GM18511 (cell line): ENCODE results near the gene ANXA3.
"Not testable (repeated sequence)": the region's sequence is repeated elsewhere in the genome, so short reads cannot be mapped to it uniquely, and the experiment has no call there.

Experiments used
- ATAC-seq: cut with Tn5 transposase; IDR thresholded peaks from one replicate; pipeline ENCODE4 v1.9.1; 2021; ENCODE audit warnings: mild to moderate bottlenecking, moderate library complexity; ENCODE audit not compliant: unreplicated experiment

ANXA3 gene, protein sequence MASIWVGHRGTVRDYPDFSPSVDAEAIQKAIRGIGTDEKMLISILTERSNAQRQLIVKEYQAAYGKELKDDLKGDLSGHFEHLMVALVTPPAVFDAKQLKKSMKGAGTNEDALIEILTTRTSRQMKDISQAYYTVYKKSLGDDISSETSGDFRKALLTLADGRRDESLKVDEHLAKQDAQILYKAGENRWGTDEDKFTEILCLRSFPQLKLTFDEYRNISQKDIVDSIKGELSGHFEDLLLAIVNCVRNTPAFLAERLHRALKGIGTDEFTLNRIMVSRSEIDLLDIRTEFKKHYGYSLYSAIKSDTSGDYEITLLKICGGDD

GRCh38 chr4:78551420-78552351 is at the start of gene ANXA3:
Gene ANXA3, plus strand, starts transcription at chr4:78551770. Its CDS starts 2,704 bp downstream, at chr4:78554474.
- ATAC-seq, result peak; percentile 70

DNA sequence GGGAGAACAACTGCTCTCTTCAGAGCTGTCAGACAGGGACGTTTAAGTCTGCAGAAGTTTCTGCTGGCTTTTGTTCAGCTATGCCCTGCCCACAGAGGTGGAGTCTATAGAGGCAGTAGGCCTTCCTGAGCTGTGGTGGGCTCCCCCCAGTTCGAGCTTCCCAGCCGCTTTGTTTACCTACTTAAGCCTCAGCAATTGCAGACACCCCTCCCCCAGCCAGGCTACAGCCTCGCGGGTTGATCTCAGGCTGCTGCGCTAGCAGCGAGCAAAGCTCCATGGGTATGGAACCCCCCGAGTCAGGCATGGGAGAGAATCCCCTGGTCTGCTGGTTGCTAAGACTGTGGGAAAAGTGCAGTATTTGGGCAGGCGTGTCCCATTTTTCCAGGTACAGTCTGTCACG is 45.3 kb upstream of the ANXA3 start:
- not testable (repeated sequence) for ATAC-seq

GRCh38 chr4:78509043-78509442 is 42.5 kb upstream of the ANXA3 start:
- no peak for ATAC-seq

GRCh38 chr4:78510108-78510507 is 41.5 kb upstream of the ANXA3 start:
- no peak for ATAC-seq

- no peak for ATAC-seq
Observed at GRCh38 chr4:78510681-78511080, 40.9 kb upstream of the ANXA3 start.

DNA sequence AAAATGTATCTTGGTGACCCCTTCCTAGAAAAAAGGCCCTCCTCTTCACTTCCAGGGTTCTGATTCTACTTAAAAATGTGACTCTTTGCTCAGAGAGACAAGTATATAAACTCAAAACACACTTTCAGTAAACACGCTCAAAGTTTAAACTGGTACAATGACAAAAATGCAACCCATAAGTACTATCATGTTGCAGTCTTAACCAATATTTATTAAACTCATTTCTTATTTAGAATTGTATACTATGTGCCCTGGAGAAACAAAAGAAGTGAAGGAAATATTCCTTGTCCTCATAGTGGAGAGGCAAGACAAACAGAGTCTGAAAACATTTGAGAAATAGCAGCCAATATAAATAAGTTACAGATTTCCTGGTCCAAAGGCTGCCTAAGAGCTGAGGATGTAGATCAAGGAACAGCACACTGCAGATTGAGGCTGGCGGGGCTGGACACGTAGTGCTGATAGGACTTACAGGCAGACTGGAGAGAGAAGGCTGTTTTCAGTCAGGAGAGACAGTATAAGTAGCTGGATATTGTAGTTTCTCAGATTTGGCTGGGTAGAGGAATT is 39.1 kb upstream of the ANXA3 start:
- no peak for ATAC-seq

DNA sequence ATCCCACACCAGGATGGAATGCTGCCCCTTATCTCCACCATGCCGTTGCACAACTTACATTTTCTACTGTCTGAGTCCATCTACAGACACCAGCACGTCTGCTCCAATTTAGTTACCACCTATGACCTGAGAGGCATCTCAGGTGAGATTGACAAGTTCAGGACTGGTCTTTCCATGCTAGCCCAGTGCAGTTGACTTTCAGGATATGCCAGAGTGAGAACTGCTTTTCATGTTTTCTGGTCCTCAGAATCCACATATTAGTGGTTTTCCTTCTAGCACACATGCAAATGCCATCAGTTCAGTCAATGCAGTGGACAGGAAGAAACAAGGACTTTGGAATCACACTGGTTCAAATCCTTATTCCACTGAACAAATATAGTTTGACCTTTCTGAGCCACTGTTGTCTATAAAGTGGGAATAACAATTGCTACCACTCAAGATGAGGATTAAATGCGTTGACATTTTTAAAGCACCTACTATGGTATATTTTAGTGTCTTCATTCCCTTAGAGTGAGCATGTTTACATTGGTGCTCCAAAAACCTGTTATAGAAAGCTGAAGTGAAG is 38.1 kb upstream of the ANXA3 start:
- ATAC-seq, result no peak

DNA sequence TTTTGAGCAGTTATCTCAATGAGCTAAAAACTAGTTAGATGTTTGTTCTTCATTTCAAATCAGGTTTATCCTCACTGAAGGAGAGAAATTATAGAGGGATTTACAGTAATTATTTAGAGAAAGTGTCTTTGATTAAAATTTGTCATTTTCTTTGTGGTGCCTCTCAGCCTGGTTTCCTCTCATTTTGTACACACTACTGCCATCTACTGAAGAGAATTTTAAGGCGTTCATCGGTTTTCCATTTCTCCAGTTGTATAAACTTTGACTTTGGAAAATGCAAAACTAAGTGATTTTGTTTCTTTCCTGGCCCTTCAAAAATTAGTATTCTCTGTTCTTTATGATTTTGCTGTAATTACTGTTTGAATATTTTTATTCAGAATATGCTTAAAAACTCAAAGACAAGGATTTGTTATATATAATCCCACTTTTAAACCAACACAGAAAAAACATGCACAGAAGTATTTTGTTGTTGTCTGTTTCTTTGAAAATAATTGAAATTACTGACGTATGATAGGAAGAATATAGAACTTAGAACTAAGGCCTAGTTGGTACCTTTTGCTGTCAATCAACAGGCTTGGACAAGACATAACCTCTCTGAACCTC is 34.4 kb upstream of the ANXA3 start:
- no peak for ATAC-seq

DNA sequence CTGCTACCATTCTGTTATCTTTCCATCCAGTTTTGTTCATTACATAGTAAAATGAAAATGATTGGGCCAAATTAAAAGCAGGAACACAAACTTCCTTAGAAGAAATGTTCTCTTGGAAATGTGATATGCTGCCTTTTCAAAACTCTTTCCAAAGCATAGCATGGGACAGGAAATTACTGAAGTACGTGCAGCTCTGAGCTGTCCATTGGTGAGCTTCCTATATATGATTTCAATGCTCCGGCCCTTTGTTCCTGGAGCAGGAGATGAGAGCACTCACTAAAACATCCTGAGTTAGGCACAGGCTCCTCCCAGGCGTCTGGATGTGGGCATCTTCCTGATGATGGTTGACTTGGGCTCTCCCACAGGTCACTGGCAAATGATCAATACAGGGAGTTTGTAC is 33.0 kb upstream of the ANXA3 start:
- ATAC-seq, result no peak

GRCh38 chr4:78519962-78520361 is 31.6 kb upstream of the ANXA3 start:
- no peak for ATAC-seq

DNA sequence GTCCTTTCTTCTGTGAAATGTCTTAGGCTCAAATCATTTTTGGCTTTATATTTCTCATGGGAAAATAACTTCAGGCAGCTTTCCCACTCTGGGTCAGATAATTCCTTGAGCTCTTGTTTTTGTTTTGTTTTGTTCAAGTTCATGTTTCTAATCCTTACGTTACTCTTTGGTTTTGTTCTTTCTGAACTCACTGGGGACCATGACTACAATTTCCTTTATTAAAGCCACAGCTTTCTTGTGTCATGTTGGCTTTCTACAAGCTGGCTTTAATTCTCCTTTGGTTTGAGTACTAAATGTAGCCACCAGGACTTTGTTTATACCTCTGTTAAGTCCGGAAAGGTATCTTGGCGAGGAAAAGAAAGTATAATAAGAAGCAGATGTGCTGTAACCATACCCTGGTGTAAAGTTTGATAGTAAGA is 30.8 kb upstream of the ANXA3 start:
- ATAC-seq, result no peak

- no peak for ATAC-seq
Observed at GRCh38 chr4:78524009-78524408, 27.6 kb upstream of the ANXA3 start.

DNA sequence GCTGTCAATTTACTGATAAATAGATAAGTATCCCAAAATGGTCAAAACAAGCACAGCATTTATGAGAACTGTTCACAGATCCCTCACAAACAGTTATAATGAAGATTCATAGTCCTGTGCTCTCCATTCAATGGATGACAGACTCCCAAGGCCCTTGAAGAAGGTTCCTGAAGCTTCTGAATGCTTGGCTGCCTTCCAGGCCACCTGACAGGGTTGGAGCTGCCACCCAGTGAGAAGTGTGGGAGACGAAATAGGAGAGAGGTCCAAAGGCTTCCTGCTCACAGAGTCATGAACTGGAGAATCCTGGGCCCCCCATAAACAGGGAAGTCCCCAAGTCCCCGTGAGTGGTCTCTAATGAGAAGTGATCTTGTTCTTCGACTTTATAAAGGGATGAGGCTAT is 26.0 kb upstream of the ANXA3 start:
- ATAC-seq, result no peak

DNA sequence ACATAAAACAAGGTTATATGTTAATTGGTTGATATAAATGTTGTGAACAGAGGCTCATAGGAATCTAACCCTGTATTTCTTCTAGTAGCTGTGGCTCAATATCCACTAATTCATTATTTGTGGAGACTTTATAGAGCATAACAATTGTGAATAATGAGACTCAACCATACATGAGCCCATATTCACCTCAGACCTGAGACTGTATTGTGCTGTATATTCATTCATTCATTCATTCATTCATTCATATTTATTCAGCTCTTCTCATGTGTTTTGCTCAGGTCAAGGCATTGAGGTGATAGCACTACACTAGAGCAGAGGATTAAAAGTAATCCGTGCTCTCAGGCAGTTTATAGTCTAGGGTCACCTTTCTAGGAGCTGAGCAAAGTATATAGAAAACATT is 24.5 kb upstream of the ANXA3 start:
- ATAC-seq, result no peak

GRCh38 chr4:78527555-78527954 is 24.0 kb upstream of the ANXA3 start:
- ATAC-seq, result no peak

GRCh38 chr4:78528327-78528726 is 23.2 kb upstream of the ANXA3 start:
- ATAC-seq, result no peak

GRCh38 chr4:78529569-78530209 is 21.9 kb upstream of the ANXA3 start:
- ATAC-seq, result no peak

GRCh38 chr4:78532046-78532445 is 19.5 kb upstream of the ANXA3 start:
- ATAC-seq, result no peak

DNA sequence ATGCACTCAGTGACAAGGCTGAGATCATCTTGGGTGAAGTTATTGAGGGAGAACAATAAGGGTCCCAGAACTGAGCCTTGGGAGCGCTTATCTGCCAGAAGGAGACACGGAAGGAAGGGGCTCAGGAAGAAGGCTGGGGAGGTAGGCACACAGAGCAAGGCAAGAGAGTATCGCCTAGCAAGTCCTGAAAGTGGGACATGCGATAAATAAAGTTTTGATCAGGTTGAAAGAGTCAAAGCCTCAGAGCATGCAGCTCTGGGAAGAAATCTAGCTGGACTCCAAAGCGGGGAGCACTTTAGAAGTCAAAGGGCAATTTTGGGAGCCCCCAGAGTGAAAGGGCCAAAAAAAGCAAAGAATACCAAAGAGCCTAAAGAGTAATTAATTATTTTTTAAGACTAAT is 17.7 kb upstream of the ANXA3 start:
- no peak for ATAC-seq

DNA sequence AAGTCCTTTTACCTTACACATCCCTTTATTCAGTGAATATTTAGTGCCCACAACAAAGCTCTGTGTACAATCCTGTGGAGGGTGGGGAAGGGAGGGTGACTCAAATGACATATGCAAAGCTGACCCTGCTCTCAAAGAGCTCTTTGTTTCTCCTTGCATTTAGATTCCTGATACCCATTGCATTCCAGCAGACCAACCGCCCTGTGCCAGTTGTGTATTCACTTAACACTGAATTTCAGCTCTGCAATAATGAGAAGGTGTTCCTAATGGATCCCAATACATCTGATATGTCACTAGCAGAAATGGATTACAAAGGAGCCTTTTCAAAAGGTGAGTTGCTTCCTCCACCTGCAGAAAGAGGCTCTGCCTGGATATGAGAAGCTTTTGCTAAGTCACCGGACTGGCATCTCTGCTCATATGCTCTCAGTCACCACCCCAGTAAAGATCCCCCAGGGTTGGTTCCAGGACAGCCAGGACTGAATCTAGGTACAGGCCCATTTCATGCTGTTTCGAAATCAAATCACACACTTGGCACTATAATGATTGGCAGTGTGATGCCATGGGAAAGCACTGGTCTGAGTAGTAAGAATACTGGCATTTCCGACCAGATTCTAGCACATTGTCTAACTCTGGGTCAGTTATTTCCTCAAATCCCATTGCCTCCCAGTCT is 17.1 kb upstream of the ANXA3 start:
- no peak for ATAC-seq
